HG03064 (cell line): ENCODE results near the gene ADAR.
A peak's percentile ranks its signal among the peaks of the same experiment; 100 is the strongest.

Experiments used
- ATAC-seq: cut with Tn5 transposase; IDR thresholded peaks from one replicate; pipeline ENCODE4 v1.9.1; 2021; ENCODE audit warnings: low read depth; ENCODE audit not compliant: unreplicated experiment

ADAR gene

DNA sequence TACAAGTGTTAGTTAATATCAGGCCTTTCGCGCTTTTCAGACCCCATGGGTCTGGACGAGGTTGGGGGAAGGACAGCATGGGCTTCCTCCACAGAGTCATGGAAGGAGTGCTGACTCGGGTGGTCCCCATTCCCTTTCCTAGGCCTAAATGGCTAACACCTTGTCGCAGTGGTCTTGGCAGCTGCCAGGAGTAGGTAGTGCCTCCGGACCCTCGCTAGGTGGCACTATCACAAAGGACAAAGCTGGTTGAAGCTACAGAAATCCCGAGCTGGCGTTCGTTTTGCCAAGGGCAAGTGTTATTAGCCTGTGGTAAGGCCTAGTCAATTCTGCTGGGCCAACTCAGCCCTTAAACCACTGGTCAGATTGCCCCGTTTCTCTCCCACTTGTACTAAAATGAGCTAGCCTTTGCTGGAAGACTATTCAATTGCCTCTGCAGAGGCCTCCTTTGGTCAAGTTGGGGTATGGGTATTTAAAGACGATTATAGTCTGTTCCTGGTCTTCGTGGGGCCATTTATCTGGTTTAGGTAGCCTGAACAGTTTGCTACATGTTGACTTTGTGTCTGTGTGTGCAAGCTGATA is 48.4 kb downstream of the ADAR start:
- peak; percentile 39 for ATAC-seq

DNA sequence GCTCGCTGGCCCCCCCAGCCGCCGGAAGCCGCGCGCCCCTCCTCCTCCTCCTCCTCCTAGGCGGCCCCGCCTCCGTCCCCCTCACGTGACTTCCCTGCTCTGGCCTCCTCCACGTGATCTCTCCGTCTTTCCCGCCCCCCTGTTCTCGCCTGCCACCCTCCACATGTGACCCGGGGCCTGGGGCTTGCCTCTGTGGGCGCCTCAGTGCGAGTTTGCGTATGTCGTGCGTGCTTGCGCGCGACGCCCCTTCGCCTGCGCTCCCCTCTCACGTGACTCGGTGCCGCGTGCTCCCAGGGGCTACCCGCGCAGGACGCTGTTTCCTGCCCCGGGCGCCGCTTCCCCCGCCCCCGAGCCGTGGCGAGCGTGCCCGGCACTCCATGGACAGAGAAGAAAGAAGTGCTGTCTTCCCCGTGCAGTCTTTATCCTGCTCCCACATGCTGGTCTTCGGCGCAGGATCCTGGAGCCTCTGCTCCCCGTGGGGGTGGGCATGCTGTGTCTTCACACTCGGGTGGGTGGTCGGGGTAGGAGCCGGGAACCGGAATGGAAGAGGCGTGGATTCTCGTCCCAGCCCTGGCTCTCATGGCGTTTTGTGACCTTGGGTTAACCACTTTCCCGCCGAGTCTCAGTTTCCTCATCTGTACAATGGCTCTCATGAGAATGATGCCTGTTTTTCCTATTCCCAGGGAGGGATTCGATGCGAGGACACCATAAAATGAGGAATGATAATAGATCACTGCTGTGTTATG is 49.1 kb downstream of the ADAR start:
- peak; percentile 77 for ATAC-seq

- ATAC-seq = no peak
Observed at GRCh38 chr1:154557939-154558719, 49.9 kb downstream of the ADAR start, which contains the start of gene UBE2Q1. Gene UBE2Q1 (minus strand): TSS chr1:154558662. CDS start chr1:154558553, 109 bp downstream.

DNA sequence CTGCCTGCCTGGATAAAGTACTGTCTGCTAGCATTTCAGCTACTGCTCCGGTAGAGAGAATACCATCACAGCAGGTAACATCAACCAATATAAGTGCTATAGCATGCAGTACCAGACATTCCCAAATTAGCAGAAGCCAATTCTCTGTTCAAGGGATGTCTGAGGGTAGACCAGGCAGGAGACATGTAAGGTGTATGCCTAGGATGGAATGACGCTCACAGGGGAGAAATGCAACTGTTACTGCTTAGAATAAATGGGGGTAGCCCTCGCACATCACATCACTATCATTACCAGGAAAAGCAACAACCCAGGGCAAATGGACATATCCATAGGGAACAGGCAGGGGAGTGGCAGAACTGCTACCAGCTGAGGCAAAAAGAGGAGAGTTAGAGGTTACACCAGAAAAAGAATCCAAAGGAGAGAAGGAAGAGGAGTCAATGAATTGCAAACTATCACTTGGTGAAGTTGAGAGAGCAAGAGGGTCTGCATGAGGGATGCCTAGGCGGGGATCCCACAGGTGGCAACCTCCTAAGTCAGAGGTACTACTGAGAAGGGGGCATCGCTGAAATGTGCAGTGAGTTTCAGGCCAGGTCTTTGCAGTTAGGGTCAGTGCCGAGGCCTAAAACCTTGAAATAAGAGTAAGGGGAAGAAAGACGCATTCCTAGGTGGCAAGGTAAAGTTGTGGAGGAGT is 50.6 kb downstream of the ADAR start:
- ATAC-seq = no peak

- no peak for ATAC-seq
Observed at GRCh38 chr1:154556422-154556821, 51.6 kb downstream of the ADAR start.

- ATAC-seq = no peak
Observed at GRCh38 chr1:154553056-154554030, 54.6 kb downstream of the ADAR start.

DNA sequence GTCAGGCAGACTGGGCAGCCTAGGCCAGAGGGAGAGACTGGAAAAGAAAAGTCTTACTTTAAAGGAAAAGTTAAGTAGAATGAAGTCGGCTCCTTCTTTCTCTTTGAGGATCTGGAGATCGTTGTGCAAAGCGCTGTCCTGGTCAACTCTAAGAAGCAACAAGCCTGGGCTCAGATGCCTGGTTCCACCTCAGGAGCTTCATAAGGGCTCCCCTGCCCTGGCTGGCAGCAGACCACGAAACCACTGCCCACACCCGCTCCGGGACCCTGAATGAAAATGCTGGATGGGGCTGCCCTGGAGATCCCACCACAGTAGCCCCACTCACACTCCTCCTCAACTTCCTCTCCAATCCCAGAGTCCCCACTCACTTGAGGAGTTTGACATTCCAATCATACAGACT is 56.0 kb downstream of the ADAR start:
- no peak for ATAC-seq

GRCh38 chr1:154551474-154551873 is 56.5 kb downstream of the ADAR start:
- no peak for ATAC-seq

GRCh38 chr1:154550657-154551056 is 57.3 kb downstream of the ADAR start:
- no peak for ATAC-seq

DNA sequence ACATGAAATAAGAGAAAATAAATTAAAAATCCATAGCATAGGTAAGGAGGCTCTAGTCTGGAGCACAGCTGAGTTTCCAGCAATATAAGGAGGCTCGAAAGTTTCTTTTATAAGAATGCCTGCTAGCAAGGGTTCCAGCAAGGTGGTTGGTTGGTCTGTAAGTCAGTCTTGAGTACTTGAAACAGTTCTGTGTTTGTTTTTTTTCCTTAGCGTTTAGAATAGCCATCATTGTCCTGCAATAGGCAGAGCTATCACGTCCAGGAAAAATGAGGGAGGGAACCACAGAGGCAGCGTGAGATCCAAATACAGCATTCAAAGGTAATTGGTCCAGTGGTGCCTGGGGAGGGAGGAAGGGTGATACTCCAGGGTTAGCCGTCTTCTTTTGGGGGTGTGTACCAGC is 57.9 kb downstream of the ADAR start:
- ATAC-seq = no peak

DNA sequence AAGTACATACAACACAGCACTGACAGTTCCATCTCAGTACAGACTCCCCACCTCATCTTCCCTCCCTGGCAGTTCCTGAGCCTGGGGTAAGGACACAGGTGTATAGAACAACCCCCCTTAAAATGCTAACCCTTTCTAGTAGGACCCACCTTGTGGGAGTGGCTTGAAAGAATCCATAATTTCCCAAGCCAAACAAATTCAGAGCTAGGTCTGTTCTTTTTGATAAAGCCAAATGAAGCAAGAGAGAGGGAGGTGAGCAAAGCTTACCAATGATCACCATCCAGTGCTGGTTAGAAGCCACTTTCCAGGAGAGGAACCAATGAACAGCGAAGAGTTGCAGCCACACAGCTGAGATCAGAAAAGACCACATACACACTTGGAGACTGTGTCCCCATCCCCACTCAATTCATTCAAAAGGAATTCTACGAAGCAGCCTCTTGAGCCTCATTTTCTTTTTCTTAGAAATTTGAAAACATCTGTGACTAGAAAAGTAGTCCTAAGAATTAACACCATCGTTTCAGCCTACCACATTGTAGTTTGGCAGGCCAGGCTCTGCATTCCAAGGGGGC is 58.7 kb downstream of the ADAR start:
- ATAC-seq = no peak

GRCh38 chr1:154548028-154548427 is 60.0 kb downstream of the ADAR start:
- no peak for ATAC-seq

DNA sequence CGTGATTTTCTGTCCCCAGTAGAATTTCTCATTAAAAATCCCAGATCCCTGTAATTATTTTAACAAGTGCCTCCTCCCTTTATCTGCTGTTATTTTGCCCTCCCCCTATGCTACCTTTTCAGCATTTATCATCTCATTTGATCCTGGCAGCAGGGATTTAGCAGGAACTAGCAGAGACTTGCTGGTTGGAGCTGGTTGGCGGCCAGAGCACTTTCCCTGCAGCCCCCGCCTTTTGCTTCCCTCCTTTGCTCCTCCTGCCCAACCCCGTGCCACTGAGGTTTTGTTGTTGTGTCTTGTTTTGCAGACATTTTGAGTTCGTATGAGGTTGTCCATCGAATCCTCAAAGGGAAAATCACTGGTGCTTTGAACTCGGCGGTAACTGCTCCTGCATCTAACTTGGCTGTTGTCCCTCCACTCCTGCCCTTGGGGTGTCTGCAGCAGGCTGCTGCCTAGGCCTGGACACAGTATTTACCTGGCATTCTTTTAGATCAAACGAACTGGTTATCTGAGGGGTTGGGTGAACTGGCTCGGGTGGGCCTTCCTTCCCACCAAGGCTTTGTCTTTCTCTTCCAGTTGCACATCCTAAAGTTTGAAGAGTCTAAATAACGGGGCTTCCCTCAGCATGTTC is 60.8 kb downstream of the ADAR start:
- no peak for ATAC-seq

DNA sequence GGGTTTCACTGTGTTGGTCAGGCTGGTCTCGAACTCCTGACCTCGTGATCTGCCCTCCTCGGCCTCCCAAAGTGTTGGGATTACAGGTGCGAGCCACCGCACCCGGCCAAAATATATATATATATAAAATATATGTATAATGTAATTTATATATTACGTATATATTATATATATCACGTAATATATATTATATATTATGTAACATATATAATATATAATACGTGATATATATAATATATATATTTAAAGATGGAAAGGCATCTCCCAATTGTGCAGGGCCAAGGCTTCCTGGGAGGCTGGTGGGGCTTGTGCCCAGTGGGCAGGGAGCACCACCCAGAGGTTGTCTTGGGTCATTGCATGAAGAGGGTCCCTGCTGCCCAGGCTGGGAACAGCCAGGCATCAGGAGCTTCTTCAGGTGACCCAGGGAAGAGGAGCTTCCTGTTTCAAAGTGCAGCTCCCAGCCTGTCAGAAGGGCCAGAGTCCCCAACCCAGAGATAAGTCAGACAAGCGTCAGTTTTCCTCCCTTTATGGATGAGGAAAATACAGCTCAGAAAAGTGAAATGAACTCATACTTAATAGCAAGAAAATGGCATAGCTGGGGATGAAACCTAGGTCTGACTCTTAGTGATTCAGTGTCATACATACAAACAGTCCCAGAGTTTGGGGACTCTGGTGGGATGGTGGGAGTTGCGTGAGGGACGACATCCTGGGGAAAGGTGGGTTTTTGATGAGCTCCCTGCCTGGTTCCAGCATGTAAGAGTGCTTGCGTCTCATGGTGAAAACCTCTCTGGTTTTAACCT is 61.5 kb downstream of the ADAR start:
- ATAC-seq = no peak

DNA sequence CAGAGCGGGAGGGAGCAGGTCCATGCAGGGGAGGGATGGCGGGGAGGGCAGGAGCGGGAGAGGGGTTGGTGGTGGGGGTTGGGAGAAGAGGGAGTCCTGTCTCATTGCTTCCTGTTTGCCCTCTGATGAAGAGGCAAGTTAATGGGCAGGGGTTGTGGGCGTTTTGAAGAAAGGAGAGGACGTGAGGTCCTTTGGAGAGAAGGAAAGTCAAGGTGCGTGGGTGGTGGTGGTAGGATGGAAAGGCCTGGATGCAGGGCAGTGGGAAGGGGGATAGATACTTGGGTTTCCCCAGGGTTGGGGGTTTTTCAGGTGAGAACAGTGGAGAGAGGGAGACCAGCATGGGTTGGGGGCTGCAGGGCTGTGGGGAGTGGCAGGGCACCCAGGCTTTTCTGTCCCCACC is 66.8 kb downstream of the ADAR start:
- ATAC-seq = no peak

GRCh38 chr1:154539486-154540483 is 68.2 kb downstream of the ADAR start:
- ATAC-seq = no peak

- ATAC-seq = no peak
Observed at GRCh38 chr1:154536570-154536969, 71.4 kb downstream of the ADAR start.
